GF-D8 (cell line): ENCODE data around the gene APOD.
"Not testable (repeated sequence)": the region's sequence is repeated elsewhere in the genome, so short reads cannot be mapped to it uniquely, and the experiment has no call there.

ENCODE experiments used
- DNase-seq: peaks from one replicate; lab custom pipeline; 2025; lab: John Stamatoyannopoulos, UW

The APOD gene

DNA sequence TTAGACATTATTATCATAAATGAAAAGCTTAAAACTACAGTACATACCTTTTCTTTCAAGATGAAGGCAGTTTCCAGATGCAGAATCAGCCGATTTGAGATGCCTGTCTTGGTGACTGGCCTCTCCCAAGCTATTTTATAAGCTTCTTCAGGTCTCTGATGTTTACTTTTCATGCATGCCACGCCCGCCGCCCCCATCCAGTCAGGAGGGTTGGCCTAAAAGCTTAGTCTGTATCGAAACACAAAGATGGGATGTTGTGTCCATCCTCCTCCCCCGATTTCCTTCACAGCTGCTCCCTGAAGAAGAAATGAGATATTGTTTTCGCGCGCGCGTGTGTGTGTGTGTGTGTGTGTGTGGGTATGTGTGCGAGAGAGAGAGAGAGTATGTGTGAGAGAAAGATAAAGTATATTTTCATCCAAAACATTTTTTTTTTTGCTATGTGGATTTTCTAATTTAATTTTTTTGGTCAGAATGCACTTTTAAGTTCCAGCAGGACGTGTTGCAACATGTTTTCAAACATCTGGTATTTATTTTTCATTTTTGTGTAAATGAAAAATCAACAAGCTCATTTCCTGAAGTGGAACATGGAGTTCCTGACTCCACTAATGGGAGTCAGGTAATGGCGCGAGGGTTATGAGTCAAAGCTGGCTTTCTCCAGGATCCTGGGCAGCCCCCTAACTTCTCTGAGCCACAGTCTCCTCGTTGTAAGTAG lies at the start of gene APOD:
Gene APOD (minus strand): TSS at position 110 of the 712 bp plus-strand sequence. CDS start 4,479 bp downstream, outside the sequence.
- DNase-seq = no peak

DNA sequence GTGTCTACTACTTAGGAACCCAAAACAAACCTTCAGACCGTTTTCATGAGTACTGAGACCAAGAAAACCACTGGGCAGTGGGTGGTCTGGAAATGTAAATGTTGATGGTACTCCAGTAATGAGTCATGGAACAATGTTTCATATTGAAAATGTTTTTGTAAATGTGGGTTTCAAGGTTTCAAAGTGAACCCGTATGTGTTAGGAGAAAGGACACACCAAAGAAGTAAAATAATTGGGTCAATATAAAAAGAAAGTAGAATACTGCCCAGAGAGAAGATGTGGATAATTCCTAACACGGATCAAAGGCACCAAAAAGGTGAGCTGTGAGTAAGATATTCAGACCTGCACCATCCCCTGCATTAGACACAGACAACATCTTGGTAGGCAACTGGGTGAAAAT lies 49.6 kb upstream of the APOD start:
- not testable (repeated sequence) for DNase-seq

DNA sequence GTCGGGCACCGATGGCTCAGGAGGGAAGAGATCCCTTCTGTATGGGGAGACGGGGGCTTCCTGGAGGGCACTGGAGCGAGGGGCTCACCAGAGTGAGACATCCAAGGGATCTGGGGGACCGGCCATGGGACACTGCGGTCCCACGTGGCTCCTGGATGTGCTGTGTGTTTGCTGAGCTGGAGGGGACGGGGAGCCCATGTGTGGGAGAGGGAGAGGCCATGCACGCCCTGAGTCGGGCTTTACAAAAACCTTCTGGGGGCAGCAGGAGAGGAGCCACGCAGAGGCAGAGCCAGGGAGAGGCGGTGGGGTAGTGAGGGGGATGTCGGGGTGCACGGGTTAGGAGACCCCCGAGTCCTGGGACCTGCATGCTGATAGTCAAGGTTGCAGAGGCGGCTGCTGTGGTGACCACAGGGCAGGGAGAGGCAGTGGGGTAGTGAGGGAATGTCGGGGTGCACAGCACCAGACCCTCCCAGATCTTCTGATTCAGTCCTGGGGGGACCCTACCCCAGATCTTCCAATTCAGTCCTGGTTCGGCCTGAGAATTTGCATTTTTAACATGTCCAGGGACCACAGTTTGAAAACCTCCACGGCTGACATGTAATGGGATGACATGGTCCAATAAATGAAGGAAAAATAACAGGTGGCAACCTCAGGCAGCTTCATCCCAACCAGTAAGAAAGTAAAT lies 48.9 kb upstream of the APOD start:
- not testable (repeated sequence) for DNase-seq

GRCh38 chr3:195632046-195632445 lies 48.3 kb upstream of the APOD start:
- DNase-seq = not testable (repeated sequence)

DNA sequence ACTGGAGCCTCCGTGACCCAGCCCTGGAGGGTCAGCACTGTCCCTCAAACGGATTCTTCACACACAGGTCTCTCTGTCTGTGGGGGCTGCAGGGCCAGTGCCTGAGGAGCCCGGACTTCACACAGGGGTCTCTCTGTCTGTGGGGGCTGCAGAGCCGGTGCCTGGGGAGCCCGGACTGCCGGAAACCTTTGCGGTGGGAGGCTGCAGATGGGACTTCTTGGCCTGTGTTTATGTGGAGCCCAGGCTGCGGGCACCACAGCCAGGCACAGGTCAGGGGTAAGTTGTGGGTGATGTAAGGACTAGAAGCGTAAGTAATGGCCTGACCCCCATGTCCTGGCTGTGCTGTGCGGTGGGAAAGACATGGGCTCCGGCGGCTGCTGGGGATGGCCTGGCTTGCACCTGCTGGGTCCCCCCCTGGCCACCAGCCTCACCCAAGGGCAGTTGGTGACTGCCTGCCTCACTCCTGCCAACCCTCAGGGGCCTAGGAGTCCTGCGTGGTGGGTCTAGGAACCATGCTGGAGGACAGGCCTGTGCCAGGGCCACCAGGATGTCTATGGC lies 47.3 kb upstream of the APOD start:
- DNase-seq = not testable (repeated sequence)

- DNase-seq = not testable (repeated sequence)
Observed at GRCh38 chr3:195630086-195630917, 46.6 kb upstream of the APOD start.

GRCh38 chr3:195629682-195630081 lies 45.9 kb upstream of the APOD start:
- DNase-seq = not testable (repeated sequence)

DNA sequence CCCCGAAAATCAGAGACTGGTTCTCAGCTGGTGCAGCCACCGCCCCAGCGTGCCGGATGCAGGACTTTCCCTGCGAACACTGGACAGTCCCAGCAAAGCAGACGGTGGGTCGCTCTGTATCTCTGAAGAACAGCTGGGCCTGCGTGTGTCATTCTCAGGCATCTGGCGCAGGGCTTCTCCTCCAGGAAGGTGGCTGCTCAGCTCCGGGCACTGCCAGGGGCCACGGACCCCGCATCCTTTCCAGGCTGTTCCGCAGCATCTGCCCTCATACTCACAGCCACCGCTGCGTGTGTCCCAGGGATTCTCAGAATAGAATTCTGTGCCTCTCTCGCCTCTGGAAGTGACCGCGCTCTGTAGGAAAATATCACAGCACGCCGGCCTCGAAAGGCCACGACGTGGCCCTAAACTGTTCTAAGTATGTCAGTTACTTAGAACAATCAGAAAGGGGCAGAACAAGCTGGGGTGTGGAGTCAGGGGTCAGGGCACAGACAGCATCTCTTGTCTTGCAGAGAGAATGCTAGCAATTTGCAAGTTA lies 44.7 kb upstream of the APOD start:
- not testable (repeated sequence) for DNase-seq

GRCh38 chr3:195627515-195628385 lies 44.0 kb upstream of the APOD start:
- not testable (repeated sequence) for DNase-seq

GRCh38 chr3:195624603-195625560 lies 41.1 kb upstream of the APOD start:
- not testable (repeated sequence) for DNase-seq

GRCh38 chr3:195624171-195624570 lies 40.4 kb upstream of the APOD start:
- not testable (repeated sequence) for DNase-seq

DNA sequence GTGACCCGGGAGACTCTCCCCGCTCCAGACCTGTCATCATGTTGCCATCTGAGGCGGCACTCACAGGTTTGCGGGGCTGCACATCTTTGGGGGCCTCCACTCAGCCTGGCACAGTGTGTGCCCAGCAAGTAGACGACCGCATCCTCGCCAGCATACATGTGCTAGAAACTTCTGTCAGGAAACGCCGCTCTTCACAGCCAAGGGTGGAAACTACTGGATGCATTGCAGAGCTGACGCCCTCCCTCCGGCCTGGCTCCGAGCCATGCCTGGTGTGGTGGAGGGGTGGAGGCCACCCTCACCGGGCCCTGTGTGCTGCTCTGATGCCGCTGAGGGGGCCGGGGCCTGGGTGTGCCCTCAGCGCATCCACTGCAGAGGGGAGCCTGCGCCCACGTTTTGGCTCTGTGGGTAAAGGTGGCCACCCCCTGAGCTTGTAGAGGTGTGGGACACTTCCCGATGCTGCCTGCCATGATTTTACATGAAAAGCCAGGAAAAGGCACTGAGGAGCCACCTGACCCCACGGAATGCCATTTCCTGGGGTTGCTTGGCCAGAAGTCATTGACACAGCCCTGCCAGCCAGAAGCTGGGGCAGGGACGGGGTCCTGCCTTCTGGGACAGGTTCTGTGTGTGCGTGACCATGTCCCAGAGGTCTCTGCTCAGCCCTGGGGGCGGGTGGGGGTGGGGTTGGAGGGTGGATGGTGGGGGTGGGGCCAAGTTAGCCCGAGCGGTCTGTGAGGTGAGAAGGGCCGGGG lies 39.7 kb upstream of the APOD start:
- not testable (repeated sequence) for DNase-seq

- DNase-seq = not testable (repeated sequence)
Observed at GRCh38 chr3:195622523-195623170, 38.9 kb upstream of the APOD start.

DNA sequence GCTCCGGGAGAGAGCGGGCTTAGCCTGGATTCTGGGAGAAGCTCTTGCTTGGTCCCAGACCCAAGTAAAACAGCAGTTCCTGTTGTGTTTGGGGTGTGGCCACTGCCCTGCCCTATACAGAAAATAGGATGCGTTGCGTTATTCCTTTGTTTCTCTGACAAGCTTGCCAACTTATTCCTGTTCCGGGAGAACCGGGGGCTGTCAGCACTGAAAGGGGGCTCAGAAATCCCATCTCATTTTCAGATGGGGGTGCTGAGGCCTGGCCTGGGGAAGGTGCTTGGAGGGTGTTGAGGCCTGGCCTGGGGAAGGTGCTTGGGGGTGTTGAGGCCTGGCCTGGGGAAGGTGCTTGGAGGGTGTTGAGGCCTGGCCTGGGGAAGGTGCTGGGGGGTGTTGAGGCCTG lies 38.3 kb upstream of the APOD start:
- not testable (repeated sequence) for DNase-seq

DNA sequence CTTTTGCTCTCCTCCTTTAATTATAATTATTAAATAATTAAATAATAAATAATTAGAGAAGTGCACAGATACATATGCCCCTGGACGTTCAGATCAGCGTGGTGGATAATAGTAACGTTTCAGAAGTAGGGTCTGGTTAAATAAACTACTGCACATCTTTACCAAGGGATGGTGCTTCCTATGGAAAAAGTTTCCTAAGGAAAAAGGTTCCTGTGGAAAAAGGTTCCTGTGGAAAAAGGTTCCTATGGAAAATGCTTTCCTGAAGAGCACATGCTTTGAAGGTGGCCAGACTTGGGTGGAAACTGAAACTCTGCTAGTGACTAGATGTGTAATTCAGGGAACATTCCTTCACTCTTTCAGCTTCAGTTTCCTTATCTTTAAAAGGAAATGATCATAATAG lies 37.4 kb upstream of the APOD start:
- not testable (repeated sequence) for DNase-seq

DNA sequence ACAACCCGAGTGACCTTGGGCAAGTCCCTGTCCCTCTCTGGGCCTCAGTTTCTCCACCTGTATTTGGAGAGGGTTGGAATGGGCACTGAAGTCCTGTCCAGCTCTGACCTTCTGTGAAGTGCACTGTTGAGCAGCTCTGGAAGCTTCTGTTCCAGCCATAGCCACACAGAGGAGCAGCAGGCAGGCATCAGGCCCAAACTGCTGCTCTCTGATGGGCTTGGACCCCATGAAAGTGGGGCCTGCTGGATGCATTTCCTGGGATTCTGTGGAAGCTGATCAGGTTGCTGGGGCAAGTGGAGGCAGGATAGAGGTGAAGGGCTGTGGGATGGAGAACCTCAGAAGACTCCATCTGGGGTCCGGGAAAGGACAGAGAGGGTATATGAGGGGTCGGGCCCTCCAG lies 36.7 kb upstream of the APOD start:
- not testable (repeated sequence) for DNase-seq

DNA sequence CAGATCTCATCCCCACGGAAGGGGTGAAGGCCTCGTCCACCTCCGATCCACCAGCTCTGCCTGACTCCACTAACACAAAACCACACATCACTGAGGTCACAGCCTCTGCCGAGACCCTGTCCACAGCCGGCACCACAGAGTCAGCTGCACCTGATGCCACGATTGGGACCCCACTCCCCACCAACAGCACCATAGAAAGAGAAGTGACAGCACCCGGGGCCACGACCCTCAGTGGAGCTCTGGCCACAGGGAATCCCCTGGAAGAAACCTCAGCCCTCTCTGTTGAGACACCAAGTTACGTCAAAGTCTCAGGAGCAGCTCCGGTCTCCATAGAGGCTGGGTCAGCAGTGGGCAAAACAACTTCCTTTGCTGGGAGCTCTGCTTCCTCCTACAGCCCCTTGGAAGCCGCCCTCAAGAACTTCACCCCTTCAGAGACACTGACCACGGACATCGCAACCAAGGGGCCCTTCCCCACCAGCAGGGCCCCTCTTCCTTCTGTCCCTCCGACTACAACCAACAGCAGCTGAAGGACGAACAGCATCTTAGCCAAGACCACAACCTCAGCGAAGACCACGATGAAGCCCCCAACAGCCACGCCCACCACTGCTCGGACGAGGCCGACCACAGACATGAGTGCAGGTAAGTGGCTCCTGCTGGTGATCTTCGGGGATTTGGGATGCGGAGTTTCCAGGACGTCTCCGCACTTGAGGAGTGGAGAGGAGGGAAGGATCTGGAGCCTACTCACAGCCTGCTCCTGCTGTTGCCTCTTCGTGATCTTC lies 36.0 kb upstream of the APOD start:
- DNase-seq = not testable (repeated sequence)
